ENCODE data around the gene SPATA18.
"Not testable (repeated sequence)": the region's sequence is repeated elsewhere in the genome, so short reads cannot be mapped to it uniquely, and the experiment has no call there.

The SPATA18 gene

GRCh38 chr4:52111995-52112394 is 60.9 kb downstream of the SPATA18 start:
- H3K4me3 ChIP-seq (replicated peaks; ENCODE audit: low read depth, low read length), result no peak overlapping the region
- DNase-seq (ENCODE audit: low read depth), result no peak
- TF ChIP-seq CTCF (IDR thresholded peaks at IDR 0.05; ENCODE audit: low read length, missing control alignments), result no peak

- no peak for TF ChIP-seq CTCF (IDR thresholded peaks at IDR 0.05; ENCODE audit: low read length, missing control alignments)
- no peak for DNase-seq (ENCODE audit: low read depth)
- no peak overlapping the region for H3K4me3 ChIP-seq (replicated peaks; ENCODE audit: low read depth, low read length)
These were observed 61.3 kb downstream of the SPATA18 start for GRCh38 chr4:52112411-52112810.

- DNase-seq (ENCODE audit: low read depth), result no peak
- TF ChIP-seq CTCF (IDR thresholded peaks at IDR 0.05; ENCODE audit: low read length, missing control alignments), result no peak
- H3K4me3 ChIP-seq (replicated peaks; ENCODE audit: low read depth, low read length), result no peak overlapping the region
These were observed 65.5 kb downstream of the SPATA18 start for GRCh38 chr4:52116641-52117040.

- no peak overlapping the region for H3K4me3 ChIP-seq (replicated peaks; ENCODE audit: low read depth, low read length)
- TF ChIP-seq CTCF (IDR thresholded peaks at IDR 0.05; ENCODE audit: low read length, missing control alignments), result no peak
- no peak for DNase-seq (ENCODE audit: low read depth)
These were observed 75.1 kb downstream of the SPATA18 start for GRCh38 chr4:52126226-52126625.

GRCh38 chr4:52126966-52127365 is 75.9 kb downstream of the SPATA18 start:
- no peak for TF ChIP-seq CTCF (IDR thresholded peaks at IDR 0.05; ENCODE audit: low read length, missing control alignments)
- no peak overlapping the region for H3K4me3 ChIP-seq (replicated peaks; ENCODE audit: low read depth, low read length)
- peak; percentile 8 for DNase-seq (ENCODE audit: low read depth)

- no peak overlapping the region for H3K4me3 ChIP-seq (replicated peaks; ENCODE audit: low read depth, low read length)
- no peak for TF ChIP-seq CTCF (IDR thresholded peaks at IDR 0.05; ENCODE audit: low read length, missing control alignments)
- no peak for DNase-seq (ENCODE audit: low read depth)
These were observed 84.1 kb downstream of the SPATA18 start for GRCh38 chr4:52135171-52135570.

GRCh38 chr4:52137152-52137551 is 86.0 kb downstream of the SPATA18 start:
- not testable (repeated sequence) for H3K4me3 ChIP-seq (replicated peaks; ENCODE audit: low read depth, low read length)
- TF ChIP-seq CTCF (IDR thresholded peaks at IDR 0.05; ENCODE audit: low read length, missing control alignments), result peak; percentile 3
- peak; percentile 27 for DNase-seq (ENCODE audit: low read depth)

Data from fibroblast of pulmonary artery (primary cell).